ENCODE results near the gene SLC2A6.

SLC2A6 gene

GRCh38 chr9:133516961-133517350 lies 38.1 kb upstream of the SLC2A6 start:
- in situ Hi-C loops (cut with MboI; ENCODE audit: low pct_unique_long_range_greater_than_20kb, low sequenced_read_pairs), result no loop called here
- DNase-seq, result no peak

GRCh38 chr9:133516256-133516960 lies 37.5 kb upstream of the SLC2A6 start:
- in situ Hi-C loops (cut with MboI; ENCODE audit: low pct_unique_long_range_greater_than_20kb, low sequenced_read_pairs), result no loop called here
- no peak for DNase-seq

- no peak for DNase-seq
- in situ Hi-C loops (cut with MboI; ENCODE audit: low pct_unique_long_range_greater_than_20kb, low sequenced_read_pairs), result no loop called here
Observed at GRCh38 chr9:133515615-133516255, 36.8 kb upstream of the SLC2A6 start.

GRCh38 chr9:133515240-133515610 lies 36.3 kb upstream of the SLC2A6 start:
- in situ Hi-C loops (cut with MboI; ENCODE audit: low pct_unique_long_range_greater_than_20kb, low sequenced_read_pairs), result no loop called here
- DNase-seq, result no peak

GRCh38 chr9:133514460-133515239 lies 35.8 kb upstream of the SLC2A6 start:
- in situ Hi-C loops (cut with MboI; ENCODE audit: low pct_unique_long_range_greater_than_20kb, low sequenced_read_pairs), result no loop called here
- DNase-seq, result no peak

GRCh38 chr9:133513214-133514100 lies 34.6 kb upstream of the SLC2A6 start:
- DNase-seq, result no peak
- in situ Hi-C loops (cut with MboI; ENCODE audit: low pct_unique_long_range_greater_than_20kb, low sequenced_read_pairs), result no loop called here

GRCh38 chr9:133512253-133513213 lies 33.6 kb upstream of the SLC2A6 start:
- in situ Hi-C loops (cut with MboI; ENCODE audit: low pct_unique_long_range_greater_than_20kb, low sequenced_read_pairs), result no loop called here
- DNase-seq, result no peak

- in situ Hi-C loops (cut with MboI; ENCODE audit: low pct_unique_long_range_greater_than_20kb, low sequenced_read_pairs), result no loop called here
Observed at GRCh38 chr9:133511607-133512006, 32.7 kb upstream of the SLC2A6 start.

GRCh38 chr9:133510926-133511505 lies 32.1 kb upstream of the SLC2A6 start:
- no peak for DNase-seq
- in situ Hi-C loops (cut with MboI; ENCODE audit: low pct_unique_long_range_greater_than_20kb, low sequenced_read_pairs), result no loop called here

More at GRCh38 chr9:133511607-133512006, 32.7 kb upstream of the SLC2A6 start:
- no peak for DNase-seq

GRCh38 chr9:133509179-133510083 lies 30.5 kb upstream of the SLC2A6 start:
- DNase-seq, result no peak
- in situ Hi-C loops (cut with MboI; ENCODE audit: low pct_unique_long_range_greater_than_20kb, low sequenced_read_pairs), result no loop called here

GRCh38 chr9:133508046-133508445 lies 29.1 kb upstream of the SLC2A6 start:
- DNase-seq, result no peak
- in situ Hi-C loops (cut with MboI; ENCODE audit: low pct_unique_long_range_greater_than_20kb, low sequenced_read_pairs), result no loop called here

- in situ Hi-C loops (cut with MboI; ENCODE audit: low pct_unique_long_range_greater_than_20kb, low sequenced_read_pairs), result no loop called here
- DNase-seq, result no peak
Observed at GRCh38 chr9:133507246-133507965, 28.5 kb upstream of the SLC2A6 start.

- no peak for DNase-seq
- in situ Hi-C loops (cut with MboI; ENCODE audit: low pct_unique_long_range_greater_than_20kb, low sequenced_read_pairs), result no loop called here
Observed at GRCh38 chr9:133506653-133507038, 27.7 kb upstream of the SLC2A6 start.

- in situ Hi-C loops (cut with MboI; ENCODE audit: low pct_unique_long_range_greater_than_20kb, low sequenced_read_pairs), result no loop called here
- DNase-seq, result no peak
Observed at GRCh38 chr9:133505901-133506652, 27.2 kb upstream of the SLC2A6 start.

GRCh38 chr9:133505186-133505830 lies 26.4 kb upstream of the SLC2A6 start:
- in situ Hi-C loops (cut with MboI; ENCODE audit: low pct_unique_long_range_greater_than_20kb, low sequenced_read_pairs), result no loop called here

More at GRCh38 chr9:133505186-133505830, 26.4 kb upstream of the SLC2A6 start:
- no peak for DNase-seq

Data from KBM-7 (cell line).